22Rv1 (cell line): ENCODE data around the gene CD58.

Experiments
- H3K27ac ChIP-seq: fragments of 450-650 bp; 2 replicates; pipeline ENCODE4 v1.5.1; 2017
- ZFX ChIP-seq: fragments of 450-650 bp; IDR thresholded peaks from 2 replicates; pipeline ENCODE4 v1.6.1; 2017; ENCODE audit warnings: antibody characterized with exemption, borderline replicate concordance
- TF ChIP-seq, protein P1 (sequence below): fragments of 450-650 bp; IDR thresholded peaks from 2 replicates; pipeline ENCODE4 v1.5.1; 2017; ENCODE audit warnings: mild to moderate bottlenecking

Gene CD58

GRCh38 chr1:116586741-116587143, 15.9 kb upstream of the CD58 start:
- H3K27ac ChIP-seq = no peak overlapping the region

GRCh38 chr1:116585886-116586285, 15.1 kb upstream of the CD58 start:
- no peak for TF ChIP-seq ZFX
- TF ChIP-seq, protein P1, sequence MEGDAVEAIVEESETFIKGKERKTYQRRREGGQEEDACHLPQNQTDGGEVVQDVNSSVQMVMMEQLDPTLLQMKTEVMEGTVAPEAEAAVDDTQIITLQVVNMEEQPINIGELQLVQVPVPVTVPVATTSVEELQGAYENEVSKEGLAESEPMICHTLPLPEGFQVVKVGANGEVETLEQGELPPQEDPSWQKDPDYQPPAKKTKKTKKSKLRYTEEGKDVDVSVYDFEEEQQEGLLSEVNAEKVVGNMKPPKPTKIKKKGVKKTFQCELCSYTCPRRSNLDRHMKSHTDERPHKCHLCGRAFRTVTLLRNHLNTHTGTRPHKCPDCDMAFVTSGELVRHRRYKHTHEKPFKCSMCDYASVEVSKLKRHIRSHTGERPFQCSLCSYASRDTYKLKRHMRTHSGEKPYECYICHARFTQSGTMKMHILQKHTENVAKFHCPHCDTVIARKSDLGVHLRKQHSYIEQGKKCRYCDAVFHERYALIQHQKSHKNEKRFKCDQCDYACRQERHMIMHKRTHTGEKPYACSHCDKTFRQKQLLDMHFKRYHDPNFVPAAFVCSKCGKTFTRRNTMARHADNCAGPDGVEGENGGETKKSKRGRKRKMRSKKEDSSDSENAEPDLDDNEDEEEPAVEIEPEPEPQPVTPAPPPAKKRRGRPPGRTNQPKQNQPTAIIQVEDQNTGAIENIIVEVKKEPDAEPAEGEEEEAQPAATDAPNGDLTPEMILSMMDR = no peak
- no peak overlapping the region for H3K27ac ChIP-seq

More at GRCh38 chr1:116586741-116587143, 15.9 kb upstream of the CD58 start:
- TF ChIP-seq, protein P1 = no peak
- no peak for TF ChIP-seq ZFX

DNA sequence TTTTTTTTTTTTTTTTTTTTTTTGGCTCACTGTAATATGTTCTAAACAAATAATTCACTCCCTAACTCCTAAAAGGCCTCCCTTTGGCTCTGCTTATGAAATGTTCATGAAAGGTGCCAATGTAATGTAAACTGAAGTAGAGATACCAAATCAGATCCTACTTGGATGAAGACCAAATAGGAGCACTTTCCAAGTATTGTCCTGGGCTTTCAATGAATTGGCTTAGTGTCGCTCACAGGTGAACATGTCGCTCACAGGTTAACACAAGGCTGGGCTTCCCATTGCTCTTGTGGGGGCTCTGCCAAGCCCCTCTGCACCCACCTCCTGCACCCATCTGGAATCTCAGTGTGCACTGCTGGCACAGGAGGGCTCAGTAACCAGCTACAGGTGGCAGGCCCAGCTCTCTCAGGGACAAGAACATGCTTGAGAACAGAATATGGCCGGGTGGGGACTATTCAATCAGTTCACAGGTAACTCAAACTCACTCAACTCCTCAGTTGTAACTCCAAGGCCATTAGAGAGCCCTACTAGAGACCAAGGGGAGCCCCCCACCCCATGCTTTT, 10.6 kb upstream of the CD58 start:
- TF ChIP-seq, protein P1 = no peak
- no peak for TF ChIP-seq ZFX
- no peak overlapping the region for H3K27ac ChIP-seq

DNA sequence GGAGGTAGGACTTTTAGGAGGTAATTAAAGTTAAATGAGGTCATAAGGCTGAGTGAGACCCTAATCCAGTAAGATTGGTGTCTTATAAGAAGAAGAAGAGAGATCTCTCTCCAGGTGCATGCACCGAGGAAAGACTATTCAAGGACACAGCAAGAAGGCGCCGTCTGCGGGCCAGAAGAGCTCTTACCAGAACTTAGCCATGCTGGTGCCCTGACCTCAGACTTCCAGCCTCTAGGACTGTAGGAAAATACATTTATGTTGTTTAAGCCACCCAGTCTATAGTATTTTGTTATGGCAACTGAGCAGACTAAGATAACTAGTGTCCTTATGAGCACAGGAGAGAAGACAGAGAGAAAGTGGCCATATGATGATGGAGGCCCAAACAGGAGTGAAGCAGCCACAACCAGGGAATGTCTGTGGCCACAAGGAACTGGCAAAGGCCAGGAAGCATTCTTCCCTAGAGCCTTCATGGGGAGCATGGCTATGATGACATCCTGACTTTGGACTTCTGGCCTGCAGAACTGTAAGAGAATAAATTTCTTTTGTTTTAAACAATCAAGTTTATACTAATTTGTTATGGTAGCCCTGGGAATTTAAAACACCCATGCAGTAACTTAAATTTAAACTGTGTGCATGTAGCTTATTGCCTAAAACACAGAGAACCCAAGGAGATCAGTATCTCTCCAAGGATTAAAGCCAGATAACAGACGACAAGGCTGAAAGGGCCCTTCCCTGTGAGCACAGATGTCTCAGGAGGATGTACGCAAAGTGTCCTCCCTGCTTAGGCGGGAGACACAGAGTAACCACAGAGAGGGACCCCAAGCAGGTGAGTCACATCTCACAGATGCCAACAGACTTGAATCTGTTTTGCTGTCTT, 9.9 kb upstream of the CD58 start:
- no peak overlapping the region for H3K27ac ChIP-seq
- TF ChIP-seq ZFX = no peak
- TF ChIP-seq, protein P1 = no peak

- no peak overlapping the region for H3K27ac ChIP-seq
- TF ChIP-seq, protein P1 = no peak
- no peak for TF ChIP-seq ZFX
Measured at GRCh38 chr1:116579259-116579875, 8.5 kb upstream of the CD58 start.

- H3K27ac ChIP-seq = no peak overlapping the region
- TF ChIP-seq, protein P1 = no peak
- no peak for TF ChIP-seq ZFX
Measured at GRCh38 chr1:116578581-116578980, 7.8 kb upstream of the CD58 start.
